MM.1S (cell line): ENCODE results near the gene FALEC.

Source experiments
- DNase-seq: peaks from one replicate; pipeline ENCODE4 v3.0.0-alpha.2; 2015
- H2AFZ ChIP-seq: fragments of 300-600 bp; sonication (generic); 2 replicates; pipeline ENCODE4 v1.6.0; 2016; ENCODE audit warnings: antibody characterized with exemption, low read length
- H3F3A ChIP-seq: fragments of 300-600 bp; sonication (generic); 2 replicates; pipeline ENCODE4 v1.6.1; 2016; ENCODE audit warnings: mild to moderate bottlenecking, antibody characterized with exemption, low read length, moderate library complexity, mixed read lengths; ENCODE audit not compliant: insufficient read depth
- H3K27ac ChIP-seq: fragments of 300-600 bp; sonication (generic); 2 replicates; pipeline ENCODE4 v1.5.1; 2016; ENCODE audit warnings: mild to moderate bottlenecking, low read length
- H3K27me3 ChIP-seq: fragments of 300-600 bp; sonication (generic); replicated peaks from 2 replicates; pipeline ENCODE4 v1.6.0; 2016; ENCODE audit warnings: low read length; ENCODE audit not compliant: insufficient read depth
- H3K36me3 ChIP-seq: fragments of 300-600 bp; sonication (generic); replicated peaks from 2 replicates; pipeline ENCODE4 v1.6.1; 2016; ENCODE audit warnings: mild to moderate bottlenecking, low read length, mixed read lengths; ENCODE audit not compliant: insufficient read depth
- H3K4me1 ChIP-seq: fragments of 300-600 bp; sonication (generic); 2 replicates; pipeline ENCODE4 v1.6.1; 2016; ENCODE audit warnings: low read length, mixed read lengths
- H3K4me2 ChIP-seq: fragments of 300-600 bp; sonication (generic); 2 replicates; pipeline ENCODE4 v1.6.0; 2016; ENCODE audit warnings: low read depth, low read length
- H3K4me3 ChIP-seq: fragments of 300-600 bp; sonication (generic); 2 replicates; pipeline ENCODE4 v1.5.1; 2016; ENCODE audit warnings: low read length, mixed read lengths
- H3K79me2 ChIP-seq: fragments of 300-600 bp; sonication (generic); 2 replicates; pipeline ENCODE4 v1.6.1; 2016; ENCODE audit warnings: mixed run types, low read length, mixed read lengths
- H3K9ac ChIP-seq: fragments of 300-600 bp; sonication (generic); 2 replicates; pipeline ENCODE4 v1.6.1; 2016; ENCODE audit warnings: low read length, mixed read lengths
- H3K9me2 ChIP-seq: fragments of 300-600 bp; sonication (generic); replicated peaks from 2 replicates; pipeline ENCODE4 v1.6.1; 2016; ENCODE audit warnings: mild to moderate bottlenecking, low read length, mixed read lengths; ENCODE audit not compliant: insufficient read depth
- H3K9me3 ChIP-seq: fragments of 300-600 bp; sonication (generic); replicated peaks from 2 replicates; pipeline ENCODE4 v1.6.1; 2016; ENCODE audit warnings: mild to moderate bottlenecking, low read length, mixed read lengths; ENCODE audit not compliant: insufficient read depth
- H4K20me1 ChIP-seq: fragments of 300-600 bp; sonication (generic); 2 replicates; pipeline ENCODE4 v1.6.1; 2016; ENCODE audit warnings: mild to moderate bottlenecking, low read length, moderate library complexity, mixed read lengths; ENCODE audit not compliant: insufficient read depth
- CTCF ChIP-seq: fragments of 300-600 bp; sonication (generic); IDR thresholded peaks from 2 replicates; pipeline ENCODE4 v1.5.1; 2016; ENCODE audit warnings: antibody characterized with exemption, low read length, mixed read lengths
- EZH2 ChIP-seq: fragments of 300-600 bp; sonication (generic); optimal IDR thresholded peaks from 2 replicates; pipeline ENCODE3; 2017; ENCODE audit warnings: low read depth, mild to moderate bottlenecking, antibody characterized with exemption, low read length, mixed read lengths
- EZH2phosphoT487 ChIP-seq: fragments of 300-600 bp; sonication (generic); IDR thresholded peaks from 2 replicates; pipeline ENCODE4 v1.6.1; 2018; ENCODE audit warnings: antibody characterized with exemption, low read length

Gene FALEC

GRCh38 chr1:150550222-150551050, 34.9 kb downstream of the FALEC start:
- peak; percentile 5 for DNase-seq
- Histone ChIP-seq H3K4me1 (0 out of 2 replicates have a peak, but pooled peaks cover 2% of the 10 kb centered on the region), H3K9ac (no peak overlapping the region), H3K4me2 (no peak overlapping the region), H3K9me2 (no peaks in the 10 kb centered on the region), H3K27me3 (peaks cover 32% of the 10 kb centered on the region), H3K4me3 (no peak overlapping the region), H3K36me3 (no peaks in the 10 kb centered on the region), H3K9me3 (no peaks in the 10 kb centered on the region), H3K27ac (no peak overlapping the region), H3K79me2 (no peaks in the 10 kb centered on the region), H4K20me1 (no peaks in the 10 kb centered on the region), H3F3A (no peaks in the 10 kb centered on the region), H2AFZ (no peak overlapping the region)
- TF ChIP-seq EZH2, result no peak

GRCh38 chr1:150551051-150551783, 35.7 kb downstream of the FALEC start:
- Histone ChIP-seq H4K20me1 (no peaks in the 10 kb centered on the region), H3K4me1 (0 out of 2 replicates have a peak, but pooled peaks cover 2% of the 10 kb centered on the region), H2AFZ (no peak overlapping the region), H3K9ac (no peak overlapping the region), H3K36me3 (no peaks in the 10 kb centered on the region), H3K4me3 (no peak overlapping the region), H3K4me2 (no peak overlapping the region), H3K79me2 (no peaks in the 10 kb centered on the region), H3K27me3 (peaks cover 32% of the 10 kb centered on the region), H3K9me2 (no peaks in the 10 kb centered on the region), H3K27ac (no peak overlapping the region), H3K9me3 (no peaks in the 10 kb centered on the region), H3F3A (no peaks in the 10 kb centered on the region)
- TF ChIP-seq EZH2 (no peak), EZH2phosphoT487 (no peak), CTCF (no peak)
- peak; percentile 5 for DNase-seq

GRCh38 chr1:150551784-150552127, 36.2 kb downstream of the FALEC start:
- TF ChIP-seq EZH2, result no peak
- TF ChIP-seq EZH2phosphoT487, result no peak
- no peak for TF ChIP-seq CTCF
- no peaks in the 10 kb centered on the region for H3K9me3 ChIP-seq
- no peaks in the 10 kb centered on the region for H3K36me3 ChIP-seq
- H3K9ac ChIP-seq, result no peak overlapping the region
- no peaks in the 10 kb centered on the region for H3K9me2 ChIP-seq
- H2AFZ ChIP-seq, result no peak overlapping the region
- no peak overlapping the region for H3K4me2 ChIP-seq
- H4K20me1 ChIP-seq, result no peaks in the 10 kb centered on the region
- peaks cover 32% of the 10 kb centered on the region for H3K27me3 ChIP-seq
- DNase-seq, result no peak
- no peak overlapping the region for H3K27ac ChIP-seq
- no peak overlapping the region for H3K4me3 ChIP-seq
- no peaks in the 10 kb centered on the region for H3F3A ChIP-seq
- H3K4me1 ChIP-seq, result 0 out of 2 replicates have a peak, but pooled peaks cover 2% of the 10 kb centered on the region
- no peaks in the 10 kb centered on the region for H3K79me2 ChIP-seq
